ENCODE results near the gene VWA7.

VWA7 gene

GRCh38 chr6:31778193-31778592 is 1.1 kb upstream of the VWA7 start:
- no peak for DNase-seq

- DNase-seq, result no peak
Measured at GRCh38 chr6:31777667-31778050, 531 bp upstream of the VWA7 start.

- DNase-seq, result no peak
Measured at GRCh38 chr6:31776485-31776988, 591 bp downstream of the VWA7 start.

- no peak for DNase-seq
Measured at GRCh38 chr6:31775633-31776484, 1.3 kb downstream of the VWA7 start.

GRCh38 chr6:31775184-31775583 is 1.9 kb downstream of the VWA7 start:
- no peak for DNase-seq

GRCh38 chr6:31771992-31772358 is 5.2 kb downstream of the VWA7 start:
- no peak for DNase-seq

- DNase-seq, result no peak
Measured at GRCh38 chr6:31770860-31771259, 6.3 kb downstream of the VWA7 start.

- no peak for DNase-seq
Measured at GRCh38 chr6:31769684-31770371, 7.3 kb downstream of the VWA7 start.

- DNase-seq, result no peak
Measured at GRCh38 chr6:31768363-31769257, 8.5 kb downstream of the VWA7 start.

GRCh38 chr6:31767096-31767645 is 10.0 kb downstream of the VWA7 start:
- no peak for DNase-seq

- no peak for DNase-seq
Measured at GRCh38 chr6:31765910-31766794, 11.0 kb downstream of the VWA7 start.

GRCh38 chr6:31765559-31765909 is 11.6 kb downstream of the VWA7 start:
- no peak for DNase-seq

- DNase-seq, result no peak
Measured at GRCh38 chr6:31764198-31764597, 12.9 kb downstream of the VWA7 start.

- no peak for DNase-seq
Measured at GRCh38 chr6:31763619-31763940, 13.5 kb downstream of the VWA7 start.

- DNase-seq, result no peak
Measured at GRCh38 chr6:31762878-31763618, 14.1 kb downstream of the VWA7 start.

- DNase-seq, result no peak
Measured at GRCh38 chr6:31762356-31762755, 14.8 kb downstream of the VWA7 start, which contains the start of gene SAPCD1. Gene SAPCD1, plus strand, starts transcription at chr6:31762656. Its CDS starts 399 bp downstream, at chr6:31763055.

GRCh38 chr6:31761343-31761742 is 15.8 kb downstream of the VWA7 start:
- DNase-seq, result no peak

- no peak for DNase-seq
Measured at GRCh38 chr6:31760790-31761189, 16.3 kb downstream of the VWA7 start.

- DNase-seq, result no peak
Measured at GRCh38 chr6:31758281-31758680, 18.8 kb downstream of the VWA7 start.

GRCh38 chr6:31752739-31753319 is 24.3 kb downstream of the VWA7 start:
- no peak for DNase-seq

All from right forelimb (tissue), 1 donor.